ENCODE data around the gene SYTL1. TPM values are rescaled to one million over a fixed set of nuclear protein-coding genes. Genes with fewer than 3 reads are reported as not detected.
A peak's percentile ranks its signal among the peaks of the same experiment; 100 is the strongest.

Gene SYTL1
- total RNA-seq, 2 experiments from 2014 or later = 124 to 136 TPM

- ChIA-PET POLR2A (interaction anchor here (1.1 to 1.2 kb wide), 2 partner anchors 10 to 19 kb away, joined by 3 to 4 read pairs; partner anchors contain the start of gene SYTL1), CTCF (interaction anchor here (0.6 to 1.9 kb wide), 3 partner anchors 10 to 310 kb away, joined by 3 to 4 read pairs (median 4); no protein-coding TSS in a partner anchor)
- Mint-ChIP-seq H3K4me3 (peak overlapping the region; percentile 62), H3K27me3 (peaks cover 8% of the 10 kb centered on the region), H3K36me3 (ENCODE audit: low read depth) (no peaks in the 10 kb centered on the region), H3K27ac (peak overlapping the region; percentile 59), H3K9me3 (no peaks in the 10 kb centered on the region), H3K4me1 (peaks cover 56% of the 10 kb centered on the region)
- peak; percentile 54 for DNase-seq
Measured at GRCh38 chr1:27360159-27361043, 18.6 kb downstream of the SYTL1 start.

DNA sequence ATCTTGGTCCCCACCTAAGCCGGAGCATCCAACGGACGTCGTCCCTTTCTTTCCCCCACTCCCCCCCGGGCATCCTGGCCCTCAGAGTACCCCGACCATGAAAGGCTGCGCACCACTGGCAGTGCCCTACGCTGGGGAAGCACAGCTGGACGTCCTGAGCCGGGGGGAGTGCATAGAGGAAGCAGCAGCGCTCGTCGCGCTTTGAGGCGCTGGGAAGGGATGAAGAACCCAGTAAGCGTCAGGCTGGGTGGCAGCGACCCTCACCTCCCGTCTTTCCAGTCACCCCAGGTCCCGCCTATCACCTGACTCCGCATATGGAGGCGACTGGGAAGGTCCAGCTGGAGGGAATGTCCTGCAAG, 19.2 kb downstream of the SYTL1 start:
- no peak overlapping the region for H3K27ac Mint-ChIP-seq
- no peak for DNase-seq
- peaks cover 8% of the 10 kb centered on the region for H3K27me3 Mint-ChIP-seq
- H3K36me3 Mint-ChIP-seq (ENCODE audit: low read depth) = no peaks in the 10 kb centered on the region
- ChIA-PET CTCF (interaction anchor here (1.9 kb wide), 1 partner anchor 10 kb away, joined by 4 read pairs; no protein-coding TSS in a partner anchor), POLR2A (interaction anchor here (1.1 to 1.2 kb wide), 2 partner anchors 9 to 28 kb away, joined by 3 read pairs; no protein-coding TSS in a partner anchor)
- H3K4me1 Mint-ChIP-seq = peaks cover 52% of the 10 kb centered on the region
- H3K9me3 Mint-ChIP-seq = no peaks in the 10 kb centered on the region
- H3K4me3 Mint-ChIP-seq = peak overlapping the region; percentile 21

- no peaks in the 10 kb centered on the region for H3K36me3 Mint-ChIP-seq (ENCODE audit: low read depth)
- H3K9me3 Mint-ChIP-seq = no peaks in the 10 kb centered on the region
- no peak overlapping the region for H3K4me3 Mint-ChIP-seq
- no peak for DNase-seq
- H3K4me1 Mint-ChIP-seq = peaks cover 47% of the 10 kb centered on the region
- H3K27ac Mint-ChIP-seq = no peak overlapping the region
- peaks cover 8% of the 10 kb centered on the region for H3K27me3 Mint-ChIP-seq
- ChIA-PET POLR2A (interaction anchor here (0.7 to 1.2 kb wide), 3 partner anchors 9 to 29 kb away, joined by 3 read pairs; no protein-coding TSS in a partner anchor), CTCF (interaction anchor here (0.9 to 1.1 kb wide), 2 partner anchors 26 to 301 kb away, joined by 3 read pairs; no protein-coding TSS in a partner anchor)
Measured at GRCh38 chr1:27361553-27361952, 19.7 kb downstream of the SYTL1 start.

- POLR2A ChIA-PET = interaction anchor here (1.3 to 2.8 kb wide), 2 partner anchors 7 to 41 kb away, joined by 4 to 32 read pairs; no protein-coding TSS in a partner anchor
- no peak overlapping the region for H3K4me3 Mint-ChIP-seq
- DNase-seq = no peak
- H3K27me3 Mint-ChIP-seq = peaks cover 4% of the 10 kb centered on the region
- CTCF ChIA-PET = interaction anchor here (1.2 to 2.8 kb wide), 2 partner anchors 32 to 68 kb away, joined by 6 to 21 read pairs; no protein-coding TSS in a partner anchor
- H3K4me1 Mint-ChIP-seq = peaks cover 41% of the 10 kb centered on the region
- no peaks in the 10 kb centered on the region for H3K9me3 Mint-ChIP-seq
- H3K36me3 Mint-ChIP-seq (ENCODE audit: low read depth) = no peaks in the 10 kb centered on the region
- no peak overlapping the region for H3K27ac Mint-ChIP-seq
Measured at GRCh38 chr1:27363766-27364695, 22.2 kb downstream of the SYTL1 start.

GRCh38 chr1:27364696-27365371, 23.0 kb downstream of the SYTL1 start:
- Mint-ChIP-seq H3K9me3 (no peaks in the 10 kb centered on the region), H3K27ac (peak overlapping the region; percentile 48), H3K4me1 (peaks cover 41% of the 10 kb centered on the region), H3K27me3 (peaks cover 3% of the 10 kb centered on the region), H3K4me3 (peak overlapping the region; percentile 83), H3K36me3 (ENCODE audit: low read depth) (no peaks in the 10 kb centered on the region)
- POLR2A ChIA-PET = interaction anchor here (1.0 to 3.2 kb wide), 10 partner anchors 8 to 64 kb away, joined by 3 to 32 read pairs (median 4); partner anchors contain the start of genes CD164L2 and SYTL1
- DNase-seq = no peak
- CTCF ChIA-PET = interaction anchor here (0.6 to 2.8 kb wide), 16 partner anchors 8 to 305 kb away, joined by 3 to 36 read pairs (median 6); partner anchors contain the start of genes GPR3 and SYTL1

DNA sequence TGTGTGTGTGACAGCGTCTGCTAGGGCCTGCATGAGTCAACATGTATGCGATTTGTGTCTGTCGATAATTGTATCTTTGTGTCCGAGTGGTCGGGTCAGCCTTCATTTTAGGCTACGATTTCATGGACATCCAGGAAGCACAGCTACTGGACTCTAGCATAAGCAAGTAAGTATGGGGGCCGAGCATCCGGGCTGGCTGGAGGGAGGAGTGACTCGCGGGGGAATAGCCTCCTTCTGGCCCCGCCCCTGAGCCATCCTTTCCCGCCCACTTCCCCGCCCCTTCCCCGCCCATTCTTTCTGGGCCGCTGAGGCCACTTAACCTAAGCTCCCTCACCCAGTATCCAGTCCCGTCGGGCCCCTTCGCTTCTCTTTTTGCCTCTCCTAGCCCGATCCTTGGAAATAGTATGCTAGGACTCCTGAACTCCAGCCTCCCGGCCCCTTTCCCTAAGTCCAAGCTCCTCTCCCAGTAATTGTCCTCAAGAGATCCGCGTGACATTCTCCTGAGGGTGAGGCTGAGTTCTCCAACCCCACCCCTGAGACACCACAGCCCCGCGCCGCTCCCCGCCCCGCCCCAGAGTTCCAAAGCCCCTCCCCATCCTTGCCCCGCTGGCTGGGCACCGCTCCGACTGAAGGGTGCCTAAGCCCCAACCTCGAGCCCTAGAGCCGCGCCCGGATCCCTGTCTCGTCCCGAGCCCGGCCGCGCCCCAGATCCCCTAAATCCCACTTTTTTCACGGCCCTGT, 23.7 kb downstream of the SYTL1 start:
- peak; percentile 86 for DNase-seq
- ChIA-PET CTCF (interaction anchor here (0.6 to 2.8 kb wide), 21 partner anchors 8 to 369 kb away, joined by 3 to 36 read pairs (median 4); partner anchors contain the start of genes GPR3, SLC9A1 and SYTL1), POLR2A (interaction anchor here (0.6 to 3.2 kb wide), 16 partner anchors 8 to 286 kb away, joined by 3 to 32 read pairs (median 4); partner anchors contain the start of genes CD164L2 and SYTL1)
- peak overlapping the region; percentile 83 for H3K4me3 Mint-ChIP-seq
- peaks cover 39% of the 10 kb centered on the region for H3K4me1 Mint-ChIP-seq
- H3K36me3 Mint-ChIP-seq (ENCODE audit: low read depth) = no peaks in the 10 kb centered on the region
- H3K27me3 Mint-ChIP-seq = no peaks in the 10 kb centered on the region
- H3K27ac Mint-ChIP-seq = peak overlapping the region; percentile 83
- H3K9me3 Mint-ChIP-seq = no peaks in the 10 kb centered on the region

DNA sequence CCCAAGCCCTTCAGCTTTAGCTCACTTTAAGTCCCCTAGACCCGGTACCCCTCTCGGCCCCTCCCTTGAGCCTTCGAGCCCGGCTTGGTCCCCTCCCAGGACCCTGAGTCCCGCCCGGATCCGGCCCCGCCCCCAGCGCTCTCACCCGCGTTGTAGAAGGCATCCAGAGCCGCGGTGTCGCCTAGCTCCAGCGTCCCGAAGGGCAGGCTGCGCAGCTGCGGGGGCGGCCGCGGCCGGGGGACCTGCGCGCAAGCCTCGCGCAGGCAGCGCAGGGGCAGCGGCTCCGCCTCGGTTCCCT, 24.2 kb downstream of the SYTL1 start:
- Mint-ChIP-seq H3K4me3 (peak overlapping the region; percentile 83), H3K27me3 (no peaks in the 10 kb centered on the region), H3K36me3 (ENCODE audit: low read depth) (no peaks in the 10 kb centered on the region), H3K4me1 (peaks cover 39% of the 10 kb centered on the region), H3K9me3 (no peaks in the 10 kb centered on the region), H3K27ac (peak overlapping the region; percentile 83)
- peak; percentile 82 for DNase-seq
- CTCF ChIA-PET = interaction anchor here (0.8 to 2.8 kb wide), 19 partner anchors 9 to 369 kb away, joined by 3 to 36 read pairs (median 5); partner anchors contain the start of genes GPR3, SLC9A1 and SYTL1
- POLR2A ChIA-PET = interaction anchor here (0.6 to 3.2 kb wide), 15 partner anchors 9 to 287 kb away, joined by 3 to 32 read pairs (median 4); partner anchors contain the start of genes CD164L2 and SYTL1

GRCh38 chr1:27366411-27367159, 24.8 kb downstream of the SYTL1 start, which contains the start of gene MAP3K6:
Gene MAP3K6, minus strand, starts transcription at chr1:27366961. Its CDS starts 364 bp downstream, at chr1:27366597.
- no peaks in the 10 kb centered on the region for H3K9me3 Mint-ChIP-seq
- DNase-seq = peak; percentile 58
- H3K27ac Mint-ChIP-seq = peak within 1 kb of the TSS; percentile 83
- POLR2A ChIA-PET = interaction anchor here (0.6 to 3.2 kb wide), 10 partner anchors 9 to 287 kb away, joined by 3 to 32 read pairs (median 6); partner anchors contain the start of gene SYTL1
- H3K4me1 Mint-ChIP-seq = peaks cover 37% of the 10 kb centered on the region
- CTCF ChIA-PET = interaction anchor here (0.8 to 2.8 kb wide), 17 partner anchors 9 to 370 kb away, joined by 3 to 36 read pairs (median 5); partner anchors contain the start of genes GPR3, SLC9A1 and SYTL1
- H3K4me3 Mint-ChIP-seq = peak within 1 kb of the TSS; percentile 83
- no peaks in the 10 kb centered on the region for H3K27me3 Mint-ChIP-seq
- no peaks in the 10 kb centered on the region for H3K36me3 Mint-ChIP-seq (ENCODE audit: low read depth)

- no peak for DNase-seq
- Mint-ChIP-seq H3K4me1 (peaks cover 37% of the 10 kb centered on the region), H3K27me3 (no peaks in the 10 kb centered on the region), H3K27ac (peak overlapping the region; percentile 26), H3K4me3 (peak overlapping the region; percentile 48), H3K36me3 (ENCODE audit: low read depth) (no peaks in the 10 kb centered on the region), H3K9me3 (no peaks in the 10 kb centered on the region)
- CTCF ChIA-PET = interaction anchor here (0.8 to 2.8 kb wide), 10 partner anchors 10 to 49 kb away, joined by 3 to 36 read pairs (median 6); partner anchors contain the start of gene SYTL1
- POLR2A ChIA-PET = interaction anchor here (1.2 to 3.2 kb wide), 5 partner anchors 10 to 25 kb away, joined by 3 to 32 read pairs (median 10); partner anchors contain the start of gene SYTL1
Measured at GRCh38 chr1:27367160-27367650, 25.4 kb downstream of the SYTL1 start.

- DNase-seq = no peak
- Mint-ChIP-seq H3K9me3 (no peaks in the 10 kb centered on the region), H3K36me3 (ENCODE audit: low read depth) (no peaks in the 10 kb centered on the region), H3K27ac (no peak overlapping the region), H3K4me1 (peaks cover 37% of the 10 kb centered on the region), H3K27me3 (no peaks in the 10 kb centered on the region), H3K4me3 (no peak overlapping the region)
- POLR2A ChIA-PET = interaction anchor here (0.6 kb wide), 1 partner anchor 1250 kb away, joined by 3 read pairs; no protein-coding TSS in a partner anchor
- CTCF ChIA-PET = interaction anchor here (0.6 to 1.7 kb wide), 3 partner anchors 13 to 214 kb away, joined by 3 to 6 read pairs (median 3); partner anchors contain the start of gene SLC9A1
Measured at GRCh38 chr1:27368869-27369582, 27.2 kb downstream of the SYTL1 start.
